Measurements from ENCODE around the gene SYT2.
A peak's percentile ranks its signal among the peaks of the same experiment; 100 is the strongest.

SYT2 gene

GRCh38 chr1:202575918-202576653, 134.2 kb downstream of the SYT2 start:
- no peak for DNase-seq (ENCODE audit: low read depth, low spot score)
- TF ChIP-seq CTCF (IDR thresholded peaks at IDR 0.05; ENCODE audit: low read depth, low read length) = no peak
- H3K4me3 ChIP-seq (ENCODE audit: low read depth, low read length) = no peak overlapping the region
- in situ Hi-C loops (cut with HindIII; ENCODE audit: low sequenced_read_pairs) = no loop called here

GRCh38 chr1:202572867-202573266, 137.4 kb downstream of the SYT2 start:
- no peak overlapping the region for H3K4me3 ChIP-seq (ENCODE audit: low read depth, low read length)
- DNase-seq (ENCODE audit: low read depth, low spot score) = no peak
- TF ChIP-seq CTCF (IDR thresholded peaks at IDR 0.05; ENCODE audit: low read depth, low read length) = no peak
- in situ Hi-C loops (cut with HindIII; ENCODE audit: low sequenced_read_pairs) = no loop called here

- in situ Hi-C loops (cut with HindIII; ENCODE audit: low sequenced_read_pairs) = no loop called here
- TF ChIP-seq CTCF (IDR thresholded peaks at IDR 0.05; ENCODE audit: low read depth, low read length) = peak; percentile 93
- DNase-seq (ENCODE audit: low read depth, low spot score) = peak; percentile 51
- H3K4me3 ChIP-seq (ENCODE audit: low read depth, low read length) = no peak overlapping the region
Measured at GRCh38 chr1:202571719-202572339, 138.4 kb downstream of the SYT2 start.

- in situ Hi-C loops (cut with HindIII; ENCODE audit: low sequenced_read_pairs) = no loop called here
- DNase-seq (ENCODE audit: low read depth, low spot score) = no peak
- H3K4me3 ChIP-seq (ENCODE audit: low read depth, low read length) = no peak overlapping the region
- no peak for TF ChIP-seq CTCF (IDR thresholded peaks at IDR 0.05; ENCODE audit: low read depth, low read length)
Measured at GRCh38 chr1:202569393-202570322, 140.6 kb downstream of the SYT2 start.

GRCh38 chr1:202568826-202569225, 141.4 kb downstream of the SYT2 start:
- no peak overlapping the region for H3K4me3 ChIP-seq (ENCODE audit: low read depth, low read length)
- TF ChIP-seq CTCF (IDR thresholded peaks at IDR 0.05; ENCODE audit: low read depth, low read length) = no peak
- in situ Hi-C loops (cut with HindIII; ENCODE audit: low sequenced_read_pairs) = no loop called here
- DNase-seq (ENCODE audit: low read depth, low spot score) = no peak

GRCh38 chr1:202568410-202568809, 141.8 kb downstream of the SYT2 start:
- H3K4me3 ChIP-seq (ENCODE audit: low read depth, low read length) = no peak overlapping the region
- no peak for DNase-seq (ENCODE audit: low read depth, low spot score)
- no peak for TF ChIP-seq CTCF (IDR thresholded peaks at IDR 0.05; ENCODE audit: low read depth, low read length)
- in situ Hi-C loops (cut with HindIII; ENCODE audit: low sequenced_read_pairs) = no loop called here

Measured in astrocyte of the spinal cord (primary cell).